GM23338 (cell line): ENCODE data around the gene PHF21A. TPM values are rescaled to one million over a fixed set of nuclear protein-coding genes. Genes with fewer than 3 reads are reported as not detected.

Experiments used
- ATAC-seq: fragments of 200-7000 bp; cut with Tn5 transposase; 3 replicates; pipeline ENCODE4 v1.9.1; 2020
- DNase-seq: peaks from one replicate; pipeline ENCODE4 v3.0.0-alpha.2; 2015; ENCODE audit warnings: low spot score
- H2AFZ ChIP-seq: fragments of 200-600 bp; sonication (generic); 2 replicates; pipeline ENCODE4 v1.8.0; 2016; ENCODE audit warnings: antibody characterized with exemption, mild to moderate bottlenecking, moderate library complexity
- H3F3A ChIP-seq: fragments of 200-600 bp; sonication (generic); replicated peaks from 2 replicates; pipeline ENCODE4 v1.8.0; 2017; ENCODE audit warnings: antibody characterized with exemption, mixed run types, low read depth
- H3K27ac ChIP-seq: fragments of 200-600 bp; sonication (generic); 2 replicates; pipeline ENCODE4 v1.6.1; 2016; ENCODE audit warnings: low read depth
- H3K27me3 ChIP-seq: fragments of 200-600 bp; sonication (generic); 2 replicates; pipeline ENCODE4 v1.8.0; 2016; ENCODE audit warnings: mild to moderate bottlenecking, mixed run types, moderate library complexity; ENCODE audit not compliant: insufficient read depth
- H3K36me3 ChIP-seq: fragments of 200-600 bp; sonication (generic); 2 replicates; pipeline ENCODE4 v1.8.0; 2016; ENCODE audit warnings: mild to moderate bottlenecking; ENCODE audit not compliant: insufficient read depth
- H3K4me1 ChIP-seq: fragments of 200-600 bp; sonication (generic); 2 replicates; pipeline ENCODE4 v1.8.0; 2016; ENCODE audit warnings: mild to moderate bottlenecking, moderate library complexity; ENCODE audit not compliant: insufficient read depth
- H3K4me2 ChIP-seq: fragments of 200-600 bp; sonication (generic); 2 replicates; pipeline ENCODE4 v1.7.1; 2017; ENCODE audit warnings: mixed run types
- H3K4me3 ChIP-seq: fragments of 200-600 bp; sonication (generic); 2 replicates; pipeline ENCODE4 v1.6.1; 2016; ENCODE audit warnings: mixed run types
- H3K79me2 ChIP-seq: fragments of 200-600 bp; sonication (generic); replicated peaks from 2 replicates; pipeline ENCODE4 v1.8.0; 2017; ENCODE audit warnings: mild to moderate bottlenecking; ENCODE audit not compliant: insufficient read depth
- H3K9me2 ChIP-seq: fragments of 200-600 bp; sonication (generic); 2 replicates; pipeline ENCODE4 v1.8.0; 2017; ENCODE audit not compliant: insufficient read depth
- H4K20me1 ChIP-seq: fragments of 200-600 bp; sonication (generic); replicated peaks from 2 replicates; pipeline ENCODE4 v1.8.0; 2017; ENCODE audit warnings: mild to moderate bottlenecking; ENCODE audit not compliant: insufficient read depth
- H3K27ac Mint-ChIP-seq: 2 replicates; pipeline ENCODE4 v1.8.0; 2020; ENCODE audit warnings: inconsistent platforms, mild to moderate bottlenecking, moderate library complexity, mixed read lengths
- H3K27me3 Mint-ChIP-seq: 3 replicates; pipeline ENCODE4 v1.8.0; 2022; ENCODE audit warnings: low read depth, mild to moderate bottlenecking, moderate library complexity, mixed read lengths, inconsistent platforms; ENCODE audit not compliant: insufficient read depth, poor library complexity
- H3K36me3 Mint-ChIP-seq: 3 replicates; pipeline ENCODE4 v1.8.0; 2021; ENCODE audit warnings: low read depth, mild to moderate bottlenecking, inconsistent platforms, moderate library complexity, mixed read lengths
- H3K4me1 Mint-ChIP-seq: 3 replicates; pipeline ENCODE4 v1.8.0; 2020; ENCODE audit warnings: mild to moderate bottlenecking, inconsistent platforms, mixed read lengths
- H3K4me3 Mint-ChIP-seq: 3 replicates; pipeline ENCODE4 v1.8.0; 2021; ENCODE audit warnings: moderate library complexity, mild to moderate bottlenecking, inconsistent platforms, mixed read lengths
- H3K9me3 Mint-ChIP-seq: 3 replicates; pipeline ENCODE4 v1.8.0; 2020; ENCODE audit warnings: moderate library complexity, mild to moderate bottlenecking, inconsistent platforms, mixed read lengths
- CREB1 ChIP-seq: fragments of 250-450 bp; sonication (Bioruptor Pico); IDR thresholded peaks from 2 replicates; pipeline ENCODE4 v1.5.0; 2020; ENCODE audit warnings: low read depth, mild to moderate bottlenecking, moderate library complexity
- JUNB ChIP-seq: IDR thresholded peaks from one replicate; pipeline ENCODE4 v1.6.1; 2016; ENCODE audit warnings: antibody characterized with exemption; ENCODE audit not compliant: unreplicated experiment
- NANOG ChIP-seq: IDR thresholded peaks from 2 replicates; pipeline ENCODE4 v1.6.1; 2016; ENCODE audit warnings: antibody characterized with exemption, borderline replicate concordance
- STAT1 ChIP-seq: IDR thresholded peaks from one replicate; pipeline ENCODE4 v1.6.1; 2016; ENCODE audit warnings: antibody characterized with exemption; ENCODE audit not compliant: unreplicated experiment
- ZNF331 ChIP-seq: fragments of 250-450 bp; sonication (Bioruptor Pico); IDR thresholded peaks from 2 replicates; pipeline ENCODE4 v1.5.0; 2020; ENCODE audit warnings: low read depth, mild to moderate bottlenecking, moderate library complexity
- polyA plus RNA-seq: library from polyadenylated mRNA; unstranded; fragments of >200 nt; fragmentation: Nextera tagmentation; extraction: Ambion mirVana; gene quantifications from 2 replicates; pipeline ENCODE4 v1.2.1, GENCODE V29; 2016
- total RNA-seq: library from RNA; depleted of rRNA; stranded (reverse); fragments of >200 nt; shearing (Covaris generic); gene quantifications from 2 replicates; pipeline ENCODE4 v1.2.3, GENCODE V29; 2014
- TF ChIP-seq, protein P1 (sequence below): fragments of 250-450 bp; sonication (Bioruptor Pico); IDR thresholded peaks from 2 replicates; pipeline ENCODE4 v1.5.0; 2020; ENCODE audit warnings: mild to moderate bottlenecking, moderate library complexity
- TF ChIP-seq, protein P2 (sequence below): IDR thresholded peaks from one replicate; pipeline ENCODE4 v1.6.1; 2018; ENCODE audit warnings: antibody characterized with exemption; ENCODE audit not compliant: unreplicated experiment

The PHF21A gene
- total and polyA plus RNA-seq, 2 experiments from 2014 or later, result 21.7 to 23.6 TPM

DNA sequence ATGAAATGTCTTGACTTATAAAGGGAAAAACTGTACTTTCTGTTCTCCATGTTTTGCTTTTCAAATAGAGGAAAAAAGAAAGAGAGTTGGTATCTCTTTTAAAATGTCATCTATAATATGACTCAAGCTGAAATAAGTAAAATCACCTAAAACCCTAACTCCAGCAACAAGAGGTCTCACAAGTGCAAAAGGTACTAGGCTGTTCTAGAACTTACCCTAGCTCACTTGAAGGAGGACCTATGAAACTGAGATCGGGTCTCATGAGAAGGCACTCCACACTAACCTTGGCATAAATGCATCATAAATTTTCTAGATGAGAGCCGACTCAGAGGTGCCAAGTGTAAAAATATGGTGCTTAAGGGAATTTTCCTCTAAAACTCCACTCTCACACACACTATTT lies 63.8 kb downstream of the PHF21A start:
- H3K4me1 Mint-ChIP-seq, result peaks cover 48% of the 10 kb centered on the region
- peaks cover 11% of the 10 kb centered on the region; the same call in 2 of the 3 replicates for H3K36me3 Mint-ChIP-seq
- Histone ChIP-seq H3K79me2 (no peaks in the 10 kb centered on the region), H3K4me2 (no peak overlapping the region), H3K27me3 (no peaks in the 10 kb centered on the region), H3K4me3 (no peak overlapping the region), H3F3A (no peaks in the 10 kb centered on the region), H3K27ac (no peak overlapping the region), H3K36me3 (no peaks in the 10 kb centered on the region), H4K20me1 (no peaks in the 10 kb centered on the region), H3K4me1 (peaks cover 26% of the 10 kb centered on the region), H2AFZ (no peak overlapping the region), H3K9me2 (no peaks in the 10 kb centered on the region)
- no peaks in the 10 kb centered on the region; the same call in 2 of the 3 replicates for H3K9me3 Mint-ChIP-seq
- H3K4me3 Mint-ChIP-seq, result no peak overlapping the region
- ATAC-seq (no peak), DNase-seq (no peak)
- TF ChIP-seq, protein P1, sequence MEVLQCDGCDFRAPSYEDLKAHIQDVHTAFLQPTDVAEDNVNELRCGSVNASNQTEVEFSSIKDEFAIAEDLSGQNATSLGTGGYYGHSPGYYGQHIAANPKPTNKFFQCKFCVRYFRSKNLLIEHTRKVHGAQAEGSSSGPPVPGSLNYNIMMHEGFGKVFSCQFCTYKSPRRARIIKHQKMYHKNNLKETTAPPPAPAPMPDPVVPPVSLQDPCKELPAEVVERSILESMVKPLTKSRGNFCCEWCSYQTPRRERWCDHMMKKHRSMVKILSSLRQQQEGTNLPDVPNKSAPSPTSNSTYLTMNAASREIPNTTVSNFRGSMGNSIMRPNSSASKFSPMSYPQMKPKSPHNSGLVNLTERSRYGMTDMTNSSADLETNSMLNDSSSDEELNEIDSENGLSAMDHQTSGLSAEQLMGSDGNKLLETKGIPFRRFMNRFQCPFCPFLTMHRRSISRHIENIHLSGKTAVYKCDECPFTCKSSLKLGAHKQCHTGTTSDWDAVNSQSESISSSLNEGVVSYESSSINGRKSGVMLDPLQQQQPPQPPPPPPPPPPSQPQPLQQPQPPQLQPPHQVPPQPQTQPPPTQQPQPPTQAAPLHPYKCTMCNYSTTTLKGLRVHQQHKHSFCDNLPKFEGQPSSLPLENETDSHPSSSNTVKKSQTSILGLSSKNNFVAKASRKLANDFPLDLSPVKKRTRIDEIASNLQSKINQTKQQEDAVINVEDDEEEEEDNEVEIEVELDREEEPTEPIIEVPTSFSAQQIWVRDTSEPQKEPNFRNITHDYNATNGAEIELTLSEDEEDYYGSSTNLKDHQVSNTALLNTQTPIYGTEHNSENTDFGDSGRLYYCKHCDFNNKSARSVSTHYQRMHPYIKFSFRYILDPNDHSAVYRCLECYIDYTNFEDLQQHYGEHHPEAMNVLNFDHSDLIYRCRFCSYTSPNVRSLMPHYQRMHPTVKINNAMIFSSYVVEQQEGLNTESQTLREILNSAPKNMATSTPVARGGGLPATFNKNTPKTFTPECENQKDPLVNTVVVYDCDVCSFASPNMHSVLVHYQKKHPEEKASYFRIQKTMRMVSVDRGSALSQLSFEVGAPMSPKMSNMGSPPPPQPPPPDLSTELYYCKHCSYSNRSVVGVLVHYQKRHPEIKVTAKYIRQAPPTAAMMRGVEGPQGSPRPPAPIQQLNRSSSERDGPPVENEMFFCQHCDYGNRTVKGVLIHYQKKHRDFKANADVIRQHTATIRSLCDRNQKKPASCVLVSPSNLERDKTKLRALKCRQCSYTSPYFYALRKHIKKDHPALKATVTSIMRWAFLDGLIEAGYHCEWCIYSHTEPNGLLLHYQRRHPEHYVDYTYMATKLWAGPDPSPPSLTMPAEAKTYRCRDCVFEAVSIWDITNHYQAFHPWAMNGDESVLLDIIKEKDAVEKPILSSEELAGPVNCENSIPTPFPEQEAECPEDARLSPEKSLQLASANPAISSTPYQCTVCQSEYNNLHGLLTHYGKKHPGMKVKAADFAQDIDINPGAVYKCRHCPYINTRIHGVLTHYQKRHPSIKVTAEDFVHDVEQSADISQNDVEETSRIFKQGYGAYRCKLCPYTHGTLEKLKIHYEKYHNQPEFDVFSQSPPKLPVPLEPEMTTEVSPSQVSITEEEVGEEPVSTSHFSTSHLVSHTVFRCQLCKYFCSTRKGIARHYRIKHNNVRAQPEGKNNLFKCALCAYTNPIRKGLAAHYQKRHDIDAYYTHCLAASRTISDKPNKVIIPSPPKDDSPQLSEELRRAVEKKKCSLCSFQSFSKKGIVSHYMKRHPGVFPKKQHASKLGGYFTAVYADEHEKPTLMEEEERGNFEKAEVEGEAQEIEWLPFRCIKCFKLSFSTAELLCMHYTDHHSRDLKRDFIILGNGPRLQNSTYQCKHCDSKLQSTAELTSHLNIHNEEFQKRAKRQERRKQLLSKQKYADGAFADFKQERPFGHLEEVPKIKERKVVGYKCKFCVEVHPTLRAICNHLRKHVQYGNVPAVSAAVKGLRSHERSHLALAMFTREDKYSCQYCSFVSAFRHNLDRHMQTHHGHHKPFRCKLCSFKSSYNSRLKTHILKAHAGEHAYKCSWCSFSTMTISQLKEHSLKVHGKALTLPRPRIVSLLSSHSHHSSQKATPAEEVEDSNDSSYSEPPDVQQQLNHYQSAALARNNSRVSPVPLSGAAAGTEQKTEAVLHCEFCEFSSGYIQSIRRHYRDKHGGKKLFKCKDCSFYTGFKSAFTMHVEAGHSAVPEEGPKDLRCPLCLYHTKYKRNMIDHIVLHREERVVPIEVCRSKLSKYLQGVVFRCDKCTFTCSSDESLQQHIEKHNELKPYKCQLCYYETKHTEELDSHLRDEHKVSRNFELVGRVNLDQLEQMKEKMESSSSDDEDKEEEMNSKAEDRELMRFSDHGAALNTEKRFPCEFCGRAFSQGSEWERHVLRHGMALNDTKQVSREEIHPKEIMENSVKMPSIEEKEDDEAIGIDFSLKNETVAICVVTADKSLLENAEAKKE (CRISPR knock-in tag), result no peak
- H3K27ac Mint-ChIP-seq, result peak overlapping the region; percentile 15; the same call in 1 of the 2 replicates
- H3K27me3 Mint-ChIP-seq, result no peaks in the 10 kb centered on the region

DNA sequence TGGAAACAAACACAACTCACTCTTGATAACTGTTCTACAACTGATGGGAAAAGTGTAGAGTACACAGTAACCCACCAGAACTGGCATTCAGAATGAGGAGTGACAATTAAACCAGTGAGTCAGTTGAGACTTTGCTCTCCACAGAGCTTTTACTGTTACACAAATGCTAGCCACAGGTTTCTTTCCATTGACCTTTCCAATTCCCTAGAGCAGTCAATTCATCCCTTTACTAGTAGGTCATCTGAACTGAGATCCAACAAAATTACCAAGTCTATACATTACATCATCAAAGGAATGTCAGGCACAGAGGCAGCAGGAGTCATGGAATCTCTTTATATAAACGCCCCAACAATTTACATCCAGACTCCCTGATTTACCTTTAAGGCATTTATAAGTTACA lies 65.9 kb downstream of the PHF21A start:
- H3K27me3 ChIP-seq, result no peaks in the 10 kb centered on the region
- TF ChIP-seq, protein P2, sequence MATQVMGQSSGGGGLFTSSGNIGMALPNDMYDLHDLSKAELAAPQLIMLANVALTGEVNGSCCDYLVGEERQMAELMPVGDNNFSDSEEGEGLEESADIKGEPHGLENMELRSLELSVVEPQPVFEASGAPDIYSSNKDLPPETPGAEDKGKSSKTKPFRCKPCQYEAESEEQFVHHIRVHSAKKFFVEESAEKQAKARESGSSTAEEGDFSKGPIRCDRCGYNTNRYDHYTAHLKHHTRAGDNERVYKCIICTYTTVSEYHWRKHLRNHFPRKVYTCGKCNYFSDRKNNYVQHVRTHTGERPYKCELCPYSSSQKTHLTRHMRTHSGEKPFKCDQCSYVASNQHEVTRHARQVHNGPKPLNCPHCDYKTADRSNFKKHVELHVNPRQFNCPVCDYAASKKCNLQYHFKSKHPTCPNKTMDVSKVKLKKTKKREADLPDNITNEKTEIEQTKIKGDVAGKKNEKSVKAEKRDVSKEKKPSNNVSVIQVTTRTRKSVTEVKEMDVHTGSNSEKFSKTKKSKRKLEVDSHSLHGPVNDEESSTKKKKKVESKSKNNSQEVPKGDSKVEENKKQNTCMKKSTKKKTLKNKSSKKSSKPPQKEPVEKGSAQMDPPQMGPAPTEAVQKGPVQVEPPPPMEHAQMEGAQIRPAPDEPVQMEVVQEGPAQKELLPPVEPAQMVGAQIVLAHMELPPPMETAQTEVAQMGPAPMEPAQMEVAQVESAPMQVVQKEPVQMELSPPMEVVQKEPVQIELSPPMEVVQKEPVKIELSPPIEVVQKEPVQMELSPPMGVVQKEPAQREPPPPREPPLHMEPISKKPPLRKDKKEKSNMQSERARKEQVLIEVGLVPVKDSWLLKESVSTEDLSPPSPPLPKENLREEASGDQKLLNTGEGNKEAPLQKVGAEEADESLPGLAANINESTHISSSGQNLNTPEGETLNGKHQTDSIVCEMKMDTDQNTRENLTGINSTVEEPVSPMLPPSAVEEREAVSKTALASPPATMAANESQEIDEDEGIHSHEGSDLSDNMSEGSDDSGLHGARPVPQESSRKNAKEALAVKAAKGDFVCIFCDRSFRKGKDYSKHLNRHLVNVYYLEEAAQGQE, result no peak
- no peak for TF ChIP-seq ZNF331
- no peak for TF ChIP-seq STAT1
- peak; percentile 62; the same call in 1 of the 2 replicates for TF ChIP-seq NANOG
- TF ChIP-seq JUNB, result no peak
- TF ChIP-seq CREB1 (CRISPR knock-in tag), result peak; percentile 53

More for the DNA sequence above, 65.9 kb downstream of the PHF21A start:
- Mint-ChIP-seq H3K9me3 (no peaks in the 10 kb centered on the region), H3K27me3 (no peaks in the 10 kb centered on the region), H3K4me3 (peak overlapping the region; percentile 31), H3K4me1 (peaks cover 66% of the 10 kb centered on the region), H3K27ac (peak overlapping the region; percentile 79), H3K36me3 (no peaks in the 10 kb centered on the region; the same call in 2 of the 3 replicates)
- H3K36me3 ChIP-seq, result no peaks in the 10 kb centered on the region
- H4K20me1 ChIP-seq, result no peaks in the 10 kb centered on the region
- peak; percentile 96 for ATAC-seq
- peak overlapping the region; percentile 22 for H3K4me2 ChIP-seq
- peaks cover 43% of the 10 kb centered on the region for H3K4me1 ChIP-seq
- H3K9me2 ChIP-seq, result no peaks in the 10 kb centered on the region
- H3K4me3 ChIP-seq, result no peak overlapping the region
- no peak overlapping the region for H2AFZ ChIP-seq
- DNase-seq, result peak; percentile 90
- no peaks in the 10 kb centered on the region for H3K79me2 ChIP-seq
- H3K27ac ChIP-seq, result peak overlapping the region; percentile 73
- no peaks in the 10 kb centered on the region for H3F3A ChIP-seq
